HG02840 (cell line): ENCODE measurements around the gene NEDD9.

Experiments
- ATAC-seq: cut with Tn5 transposase; IDR thresholded peaks from one replicate; pipeline ENCODE4 v1.9.1; 2021; ENCODE audit warnings: mild to moderate bottlenecking, moderate library complexity, moderate number of reproducible peaks; ENCODE audit not compliant: unreplicated experiment, low FRiP score

NEDD9 gene

GRCh38 chr6:11183761-11184362 is 48.6 kb downstream of the NEDD9 start:
- ATAC-seq: no peak

- ATAC-seq: no peak
Measured at GRCh38 chr6:11181478-11182136, 50.9 kb downstream of the NEDD9 start.

GRCh38 chr6:11179419-11180202 is 52.9 kb downstream of the NEDD9 start:
- no peak for ATAC-seq

GRCh38 chr6:11179088-11179418 is 53.4 kb downstream of the NEDD9 start:
- ATAC-seq: no peak

GRCh38 chr6:11177271-11177670 is 55.2 kb downstream of the NEDD9 start:
- ATAC-seq: no peak

- ATAC-seq: no peak
Measured at GRCh38 chr6:11174242-11174611, 58.2 kb downstream of the NEDD9 start.

- no peak for ATAC-seq
Measured at GRCh38 chr6:11172501-11173327, 59.8 kb downstream of the NEDD9 start.

- ATAC-seq: no peak
Measured at GRCh38 chr6:11171952-11172351, 60.5 kb downstream of the NEDD9 start.

GRCh38 chr6:11168091-11168635 is 64.3 kb downstream of the NEDD9 start:
- no peak for ATAC-seq

- no peak for ATAC-seq
Measured at GRCh38 chr6:11166948-11167347, 65.5 kb downstream of the NEDD9 start.

- ATAC-seq: no peak
Measured at GRCh38 chr6:11164717-11165646, 67.5 kb downstream of the NEDD9 start.

- ATAC-seq: no peak
Measured at GRCh38 chr6:11163932-11164331, 68.5 kb downstream of the NEDD9 start.

- no peak for ATAC-seq
Measured at GRCh38 chr6:11162262-11162661, 70.2 kb downstream of the NEDD9 start.

- no peak for ATAC-seq
Measured at GRCh38 chr6:11161031-11161956, 71.2 kb downstream of the NEDD9 start.

- ATAC-seq: no peak
Measured at GRCh38 chr6:11160199-11160598, 72.3 kb downstream of the NEDD9 start.

GRCh38 chr6:11155589-11155988 is 76.9 kb downstream of the NEDD9 start:
- no peak for ATAC-seq

- ATAC-seq: no peak
Measured at GRCh38 chr6:11153447-11153846, 79.0 kb downstream of the NEDD9 start.

GRCh38 chr6:11152581-11152980 is 79.9 kb downstream of the NEDD9 start:
- no peak for ATAC-seq

- ATAC-seq: no peak
Measured at GRCh38 chr6:11151488-11151887, 81.0 kb downstream of the NEDD9 start.
